Measurements from ENCODE around the gene TRNT1. TPM values are rescaled to one million over a fixed set of nuclear protein-coding genes. Genes with fewer than 3 reads are reported as not detected.

TRNT1 gene
- total and polyA plus RNA-seq, 2 experiments from 2014 or later, result 14.2 to 31.4 TPM

DNA sequence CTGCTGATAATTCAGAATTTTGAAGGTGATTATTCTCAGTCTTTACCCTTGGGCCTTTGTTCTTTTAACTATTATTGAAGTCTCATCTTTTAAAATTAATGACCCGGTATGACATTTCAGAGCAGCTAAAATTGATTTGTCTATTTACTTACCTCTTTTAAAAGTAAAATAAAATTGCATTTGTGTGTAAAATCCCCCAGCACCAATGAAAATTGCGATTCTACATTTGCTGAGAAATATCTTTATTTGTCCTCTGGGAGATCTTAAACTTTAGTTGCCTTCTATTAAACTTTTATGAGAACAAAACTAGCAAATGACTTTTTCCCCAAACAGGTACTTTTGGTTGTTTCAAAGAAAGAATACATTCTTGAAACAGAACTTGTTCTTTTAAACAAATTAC lies 9.1 kb upstream of the TRNT1 start:
- no peaks in the 10 kb centered on the region for H4K20me1 ChIP-seq (ENCODE audit: insufficient read depth)
- no peaks in the 10 kb centered on the region for H3K27me3 ChIP-seq (replicated peaks; ENCODE audit: insufficient read depth)
- H2AFZ ChIP-seq, result no peak overlapping the region
- H3K9me3 ChIP-seq (ENCODE audit: low read depth), result no peaks in the 10 kb centered on the region
- no peak for DNase-seq
- no peaks in the 10 kb centered on the region for H3K79me2 ChIP-seq (ENCODE audit: insufficient read depth)
- H3K27ac ChIP-seq, result no peak overlapping the region
- H3F3A ChIP-seq (ENCODE audit: insufficient read depth), result no peaks in the 10 kb centered on the region
- no peak overlapping the region for H3K4me2 ChIP-seq (ENCODE audit: unreplicated experiment)
- H3K9me2 ChIP-seq (ENCODE audit: insufficient read depth), result no peaks in the 10 kb centered on the region
- no peaks in the 10 kb centered on the region for H3K4me1 ChIP-seq (ENCODE audit: insufficient read depth)
- no peak overlapping the region for H3K4me3 ChIP-seq
- TF ChIP-seq EZH2 (IDR thresholded peaks at IDR 0.05; ENCODE audit: insufficient read depth, poor library complexity, severe bottlenecking) (no peak), EZH2phosphoT487 (IDR thresholded peaks at IDR 0.05; ENCODE audit: insufficient read depth, low read depth) (no peak)
- H3K36me3 ChIP-seq (ENCODE audit: low read depth), result no peaks in the 10 kb centered on the region
- no peak overlapping the region for H3K9ac ChIP-seq
- in situ Hi-C loops (cut with MboI), result no loop called here
- 22 to 29% methylated on average over 2 of the region's 2 CpGs for WGBS, 2 experiments (ENCODE audit: low coverage in 1 of 2, low lambda C conversion rate in 2 of 2, missing lambda C conversion rate in 2 of 2)

DNA sequence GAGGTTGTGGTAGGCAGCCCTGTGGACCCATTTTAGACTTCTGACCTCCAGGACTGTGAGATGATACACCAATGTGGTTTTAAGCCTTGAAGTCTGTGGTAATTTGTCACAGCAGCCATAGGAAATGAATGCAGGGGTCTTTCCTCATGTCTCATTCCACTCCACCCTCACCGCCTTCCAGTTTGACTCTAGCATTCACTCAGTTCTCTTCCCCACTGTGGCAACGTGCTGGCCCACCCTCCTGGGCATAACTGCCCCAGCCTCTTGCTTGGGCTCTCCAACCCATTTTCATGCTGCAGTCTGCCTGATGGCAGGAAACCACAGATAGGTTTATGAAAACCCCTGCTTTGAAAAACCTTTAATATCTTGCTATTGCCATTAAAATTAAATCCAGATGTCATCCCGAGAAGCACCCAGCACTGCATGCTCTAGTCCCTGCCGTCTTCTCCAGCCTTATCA lies 7.3 kb upstream of the TRNT1 start:
- 20 to 27% methylated on average over 4 of the region's 4 CpGs for WGBS, 2 experiments (ENCODE audit: low coverage in 1 of 2, low lambda C conversion rate in 2 of 2, missing lambda C conversion rate in 2 of 2)
- Histone ChIP-seq H3K36me3 (ENCODE audit: low read depth) (no peaks in the 10 kb centered on the region), H3K9ac (no peak overlapping the region), H3K4me2 (ENCODE audit: unreplicated experiment) (no peak overlapping the region), H3F3A (ENCODE audit: insufficient read depth) (no peaks in the 10 kb centered on the region), H3K9me2 (ENCODE audit: insufficient read depth) (no peaks in the 10 kb centered on the region), H2AFZ (no peak overlapping the region), H3K4me3 (no peak overlapping the region), H4K20me1 (ENCODE audit: insufficient read depth) (no peaks in the 10 kb centered on the region), H3K27me3 (replicated peaks; ENCODE audit: insufficient read depth) (no peaks in the 10 kb centered on the region), H3K27ac (no peak overlapping the region), H3K4me1 (ENCODE audit: insufficient read depth) (no peaks in the 10 kb centered on the region), H3K9me3 (ENCODE audit: low read depth) (no peaks in the 10 kb centered on the region), H3K79me2 (ENCODE audit: insufficient read depth) (no peaks in the 10 kb centered on the region)
- DNase-seq, result no peak
- in situ Hi-C loops (cut with MboI), result no loop called here
- TF ChIP-seq EZH2 (IDR thresholded peaks at IDR 0.05; ENCODE audit: insufficient read depth, poor library complexity, severe bottlenecking) (no peak), EZH2phosphoT487 (IDR thresholded peaks at IDR 0.05; ENCODE audit: insufficient read depth, low read depth) (no peak)

DNA sequence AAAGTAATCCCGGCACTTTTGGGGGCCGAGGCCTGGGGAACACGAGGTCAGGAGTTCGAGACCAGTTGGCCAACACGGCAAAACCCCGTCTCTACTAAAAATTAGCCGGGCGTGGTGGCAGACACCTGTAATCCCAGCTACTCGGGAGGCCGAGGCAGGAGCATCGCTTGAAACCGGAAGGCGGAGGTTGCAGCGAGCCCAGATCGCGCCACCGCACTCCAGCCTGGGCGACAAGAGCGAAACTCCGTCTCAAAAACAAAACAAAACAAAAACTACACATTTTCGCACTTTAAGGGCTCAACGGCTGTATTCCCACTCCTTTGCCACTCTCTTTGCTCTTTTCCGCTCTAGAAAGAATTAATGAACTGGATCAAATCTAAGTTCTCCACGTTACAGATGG lies 763 bp upstream of the TRNT1 start:
- peaks cover 7% of the 10 kb centered on the region for H3K4me1 ChIP-seq (ENCODE audit: insufficient read depth)
- whole genome bisulfite sequencing, 2 experiments (ENCODE audit: low coverage in 1 of 2, low lambda C conversion rate in 2 of 2, missing lambda C conversion rate in 2 of 2), result 91% methylated on average over 15 to 24 of the region's 24 CpGs

DNA sequence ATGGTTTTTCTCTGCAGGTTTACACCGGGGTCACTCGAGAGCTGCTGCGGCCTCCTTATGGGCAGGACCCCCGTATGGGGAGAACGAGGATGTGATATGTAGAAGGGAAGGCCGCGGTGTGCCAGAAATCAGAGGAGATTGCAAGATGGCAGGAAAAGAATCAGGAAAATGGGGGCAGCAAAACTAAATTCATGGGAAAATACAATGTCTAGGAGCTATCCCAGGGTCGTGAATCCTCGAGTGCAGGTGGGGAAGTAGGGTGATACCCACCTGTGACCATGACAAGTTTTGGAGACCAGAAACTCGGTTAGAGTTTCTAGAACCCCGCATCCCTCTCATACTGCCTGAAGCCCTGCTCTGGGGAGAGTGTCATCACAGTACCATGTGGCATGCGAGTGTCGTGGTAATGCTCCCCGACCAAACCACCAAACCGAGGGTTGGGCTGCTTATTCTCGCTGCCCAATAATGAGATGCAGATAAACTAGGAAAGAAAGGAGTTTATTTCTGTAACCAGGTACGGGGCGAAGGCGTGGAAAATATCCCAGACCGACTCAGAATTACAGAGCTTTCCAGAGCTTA lies 781 bp downstream of the TRNT1 start:
- TF ChIP-seq EZH2 (IDR thresholded peaks at IDR 0.05; ENCODE audit: insufficient read depth, poor library complexity, severe bottlenecking) (no peak), EZH2phosphoT487 (IDR thresholded peaks at IDR 0.05; ENCODE audit: insufficient read depth, low read depth) (no peak)
- peak overlapping the region; percentile 86 for H3K4me3 ChIP-seq
- no peaks in the 10 kb centered on the region for H3F3A ChIP-seq (ENCODE audit: insufficient read depth)
- peaks cover 7% of the 10 kb centered on the region for H3K4me1 ChIP-seq (ENCODE audit: insufficient read depth)
- H3K9ac ChIP-seq, result peak overlapping the region; percentile 97
- H3K9me3 ChIP-seq (ENCODE audit: low read depth), result no peaks in the 10 kb centered on the region
- peak overlapping the region; percentile 89 for H3K27ac ChIP-seq
- H2AFZ ChIP-seq, result peak overlapping the region; percentile 93
- peak; percentile 61 for DNase-seq
- in situ Hi-C loops (cut with MboI), result no loop called here
- peaks cover 19% of the 10 kb centered on the region for H3K36me3 ChIP-seq (ENCODE audit: low read depth)
- H3K27me3 ChIP-seq (replicated peaks; ENCODE audit: insufficient read depth), result no peaks in the 10 kb centered on the region
- peak overlapping the region; percentile 92 for H3K4me2 ChIP-seq (ENCODE audit: unreplicated experiment)
- no peaks in the 10 kb centered on the region for H4K20me1 ChIP-seq (ENCODE audit: insufficient read depth)
- peaks cover 46% of the 10 kb centered on the region for H3K79me2 ChIP-seq (ENCODE audit: insufficient read depth)
- WGBS, 2 experiments (ENCODE audit: low coverage in 1 of 2, low lambda C conversion rate in 2 of 2, missing lambda C conversion rate in 2 of 2), result 25 to 27% methylated on average over 20 of the region's 20 CpGs
- H3K9me2 ChIP-seq (ENCODE audit: insufficient read depth), result no peaks in the 10 kb centered on the region

More for the DNA sequence above, 763 bp upstream of the TRNT1 start:
- Histone ChIP-seq H3K9ac (peak overlapping the region; percentile 97), H3K9me2 (ENCODE audit: insufficient read depth) (no peaks in the 10 kb centered on the region), H3K4me2 (ENCODE audit: unreplicated experiment) (peak overlapping the region; percentile 82), H3K79me2 (ENCODE audit: insufficient read depth) (peaks cover 41% of the 10 kb centered on the region), H3F3A (ENCODE audit: insufficient read depth) (no peaks in the 10 kb centered on the region), H3K27me3 (replicated peaks; ENCODE audit: insufficient read depth) (no peaks in the 10 kb centered on the region), H3K9me3 (ENCODE audit: low read depth) (no peaks in the 10 kb centered on the region), H3K4me3 (peak overlapping the region; percentile 86), H4K20me1 (ENCODE audit: insufficient read depth) (no peaks in the 10 kb centered on the region), H2AFZ (peak overlapping the region; percentile 93), H3K36me3 (ENCODE audit: low read depth) (peaks cover 16% of the 10 kb centered on the region), H3K27ac (peak overlapping the region; percentile 89)
- TF ChIP-seq EZH2 (IDR thresholded peaks at IDR 0.05; ENCODE audit: insufficient read depth, poor library complexity, severe bottlenecking) (no peak), EZH2phosphoT487 (IDR thresholded peaks at IDR 0.05; ENCODE audit: insufficient read depth, low read depth) (no peak)
- in situ Hi-C loops (cut with MboI), result no loop called here
- DNase-seq, result no peak

Measured in GM23248 (cell line).